Large intestine (tissue), 3 donors: ENCODE data around the gene CASKIN1. TPM values are rescaled to one million over a fixed set of nuclear protein-coding genes. Genes with fewer than 3 reads are reported as not detected.

Source experiments
- DNase-seq, 2 donors: peaks; one replicate each; pipeline versions ENCODE4 v3.0.0 to v3.0.0-alpha.2; 2013
- H3K27ac ChIP-seq: one replicate; pipeline ENCODE4 v1.5.1; 2013; ENCODE audit warnings: low read length
- H3K27me3 ChIP-seq: 2 replicates; pipeline ENCODE4 v1.6.1; 2013; ENCODE audit warnings: low read length; ENCODE audit not compliant: control insufficient read depth, insufficient read depth
- H3K36me3 ChIP-seq: 2 replicates; pipeline ENCODE4 v1.6.1; 2013; ENCODE audit warnings: low read length; ENCODE audit not compliant: control insufficient read depth, insufficient read depth
- H3K4me1 ChIP-seq: one replicate; pipeline ENCODE4 v1.6.1; 2013; ENCODE audit warnings: low read length; ENCODE audit not compliant: control insufficient read depth, insufficient read depth
- H3K4me3 ChIP-seq: one replicate; pipeline ENCODE4 v1.5.1; 2013; ENCODE audit warnings: low read length
- H3K9me3 ChIP-seq: one replicate; pipeline ENCODE4 v1.6.1; 2013; ENCODE audit warnings: mild to moderate bottlenecking, low read depth, low read length, moderate library complexity; ENCODE audit not compliant: control insufficient read depth
- WGBS: methylation state at CpG from one replicate; pipeline ENCODE4 v1.1.5; 2013; ENCODE audit warnings: low lambda C conversion rate; ENCODE audit not compliant: insufficient coverage; 5-methylcytosine and 5-hydroxymethylcytosine counted together
- polyA plus RNA-seq: library from polyadenylated mRNA; unstranded; fragments of 120-200 nt; gene quantifications from one replicate; pipeline ENCODE4 v1.2.1, GENCODE V29; 2013

Gene CASKIN1
- polyA plus RNA-seq, 1 donor: 0.96 TPM

DNA sequence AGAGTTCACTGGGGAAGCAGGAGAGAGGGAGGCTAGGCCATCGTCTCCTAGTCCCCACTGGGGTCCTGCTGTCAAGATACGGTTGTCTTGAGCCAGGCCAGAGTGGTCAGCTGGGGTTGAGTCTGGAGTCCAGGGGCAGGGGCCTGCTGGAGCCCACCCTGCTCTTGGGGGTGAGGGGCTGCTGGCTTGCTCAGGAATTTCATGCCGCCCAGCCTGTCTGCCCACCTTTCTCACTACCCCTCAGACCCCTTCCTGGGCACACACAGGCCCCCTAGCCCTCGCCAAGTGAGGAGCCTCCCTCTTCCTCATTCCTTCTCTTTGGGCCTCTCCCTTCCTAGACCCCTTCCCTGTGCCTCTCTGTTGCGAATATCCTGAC, 39.6 kb downstream of the CASKIN1 start:
- Histone ChIP-seq H3K4me3 (peak overlapping the region; percentile 90), H3K27ac (peak overlapping the region; percentile 47), H3K9me3 (no peaks in the 10 kb centered on the region), H3K36me3 (peaks cover 5% of the 10 kb centered on the region), H3K4me1 (peaks cover 68% of the 10 kb centered on the region), H3K27me3 (no peaks in the 10 kb centered on the region)
- no CpG with 5 or more reads among the region's 5 CpGs for WGBS
- no peak for DNase-seq

DNA sequence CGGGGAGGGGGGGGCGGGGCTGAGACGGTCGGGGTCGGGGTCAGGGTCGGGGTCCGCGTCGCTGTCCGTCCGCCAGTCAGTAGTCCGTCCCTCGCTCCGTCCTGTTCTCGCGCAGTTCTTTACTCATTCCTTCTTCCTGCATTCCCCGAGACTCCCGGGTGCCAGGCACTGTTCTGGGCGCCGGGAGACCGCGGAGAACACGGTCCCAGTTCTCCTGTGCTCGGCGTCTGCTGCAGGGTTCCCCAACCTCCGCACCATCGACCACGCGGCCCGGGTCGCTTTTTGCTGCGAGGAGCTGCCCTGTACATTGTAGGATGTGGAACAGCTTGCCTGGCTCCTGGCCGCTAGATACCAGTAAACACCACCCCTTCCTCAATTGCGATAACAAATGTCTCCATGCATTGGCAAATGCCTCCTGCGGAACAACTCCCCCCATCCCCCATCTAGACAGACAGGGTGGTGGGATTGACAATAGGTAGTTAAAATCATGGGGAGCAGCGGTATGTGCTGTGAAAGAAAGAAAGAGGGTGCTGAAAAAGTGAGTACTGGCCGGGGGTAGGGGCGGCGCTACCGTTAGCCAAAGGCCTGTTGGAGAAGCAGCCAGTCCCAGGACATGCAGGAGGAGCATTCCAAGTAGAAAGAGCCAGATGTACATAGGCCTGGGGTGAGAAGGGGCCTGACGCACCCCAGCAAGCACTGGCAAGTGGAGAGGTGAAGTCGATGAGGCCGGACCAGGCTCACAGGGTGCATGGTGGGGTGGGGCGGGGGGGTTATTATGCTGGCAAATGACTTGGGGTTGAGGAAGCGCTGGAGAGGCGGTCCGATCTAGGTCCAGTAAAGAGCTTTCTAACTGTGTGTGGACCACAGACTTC, 40.2 kb downstream of the CASKIN1 start:
- Histone ChIP-seq H3K27me3 (no peaks in the 10 kb centered on the region), H3K27ac (peak overlapping the region; percentile 63), H3K4me1 (peaks cover 68% of the 10 kb centered on the region), H3K4me3 (peak overlapping the region; percentile 90), H3K9me3 (no peaks in the 10 kb centered on the region), H3K36me3 (peaks cover 11% of the 10 kb centered on the region)
- DNase-seq: peak in 1 of 2 donors; percentile 47
- no CpG with 5 or more reads among the region's 47 CpGs for WGBS

DNA sequence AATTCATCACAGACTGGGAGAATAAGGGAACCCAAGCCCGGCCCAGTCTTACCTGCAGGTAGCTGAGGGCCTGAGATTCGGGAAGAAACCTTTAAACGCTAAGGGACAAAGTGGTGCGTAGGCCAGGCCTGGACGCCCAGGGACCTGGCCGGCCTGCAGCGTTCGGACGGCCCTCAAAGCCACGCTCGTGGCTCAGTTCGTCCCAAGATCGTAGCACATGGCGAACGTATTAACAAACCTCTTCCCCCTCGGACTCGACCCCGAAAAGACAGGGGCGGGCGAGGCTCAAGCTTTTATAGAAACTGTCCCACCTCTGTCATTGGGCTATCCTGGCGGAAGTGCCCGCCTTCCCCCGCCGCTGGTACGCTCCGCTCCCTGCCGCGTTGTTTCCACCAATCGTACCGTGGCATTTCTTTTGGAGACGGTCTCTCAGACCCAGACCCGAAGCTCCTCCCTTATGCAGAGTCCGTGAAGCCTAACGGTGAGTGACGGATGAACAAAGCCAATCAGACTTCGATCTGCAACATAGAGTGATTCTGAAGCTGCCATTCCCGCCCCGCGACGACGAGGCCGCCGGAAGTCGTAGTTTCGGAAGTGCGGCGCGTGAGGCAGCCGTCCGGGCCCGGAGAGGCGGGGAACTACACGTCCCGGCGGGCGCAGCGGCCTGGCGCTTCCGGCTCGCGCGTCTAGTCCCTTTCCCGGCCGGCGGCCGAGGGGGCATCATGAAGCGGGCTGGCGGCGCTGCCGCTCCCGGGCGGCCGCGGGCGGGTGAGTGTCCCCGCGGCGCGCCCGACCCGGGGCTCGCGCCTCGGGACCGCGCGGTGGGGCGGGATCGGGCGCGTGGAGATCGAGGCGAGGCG, 41.1 kb downstream of the CASKIN1 start, which contains the start of gene TRAF7:
TRAF7 (plus strand) TSS at position 692 of the 860 bp plus-strand sequence. CDS start 8,139 bp downstream, outside the sequence.
- Histone ChIP-seq H3K27me3 (no peaks in the 10 kb centered on the region), H3K4me1 (peaks cover 70% of the 10 kb centered on the region), H3K36me3 (peaks cover 14% of the 10 kb centered on the region), H3K27ac (peak within 1 kb of the TSS; percentile 95), H3K4me3 (peak within 1 kb of the TSS; percentile 90), H3K9me3 (no peaks in the 10 kb centered on the region)
- WGBS: no CpG with 5 or more reads among the region's 94 CpGs
- peak; percentile 100 for DNase-seq

DNA sequence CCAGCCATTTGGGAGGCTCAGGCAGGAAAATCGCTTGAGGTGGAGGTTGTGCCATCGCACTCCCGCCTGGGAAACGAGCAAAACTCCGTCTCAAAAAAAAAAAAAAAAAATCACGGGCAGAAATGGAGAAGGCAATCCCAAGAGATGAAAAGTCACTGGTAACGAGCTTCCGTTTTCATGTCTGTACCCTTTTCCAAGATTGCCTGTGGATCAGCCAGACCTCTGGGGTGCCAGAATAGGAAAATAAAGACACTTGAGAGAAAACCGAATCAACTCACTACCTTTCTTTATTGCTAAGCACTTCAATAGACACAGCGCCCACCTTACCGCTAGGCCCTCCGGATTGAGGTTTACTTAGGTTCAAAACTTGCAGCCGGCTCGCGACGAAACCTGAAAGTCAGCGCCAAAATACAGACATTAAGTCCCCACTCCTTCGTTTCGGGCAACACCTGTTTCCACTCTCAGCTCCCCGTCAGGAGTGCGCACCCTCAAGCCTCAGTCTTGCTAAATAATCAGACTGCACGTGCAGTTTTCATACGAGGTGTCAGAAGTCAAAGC, 41.8 kb downstream of the CASKIN1 start:
- H3K27ac ChIP-seq: peak overlapping the region; percentile 95
- DNase-seq: no peak
- H3K4me1 ChIP-seq: peaks cover 70% of the 10 kb centered on the region
- H3K36me3 ChIP-seq: peaks cover 14% of the 10 kb centered on the region
- H3K27me3 ChIP-seq: no peaks in the 10 kb centered on the region
- peak overlapping the region; percentile 84 for H3K4me3 ChIP-seq
- no peaks in the 10 kb centered on the region for H3K9me3 ChIP-seq
- no CpG with 5 or more reads among the region's 23 CpGs for WGBS

DNA sequence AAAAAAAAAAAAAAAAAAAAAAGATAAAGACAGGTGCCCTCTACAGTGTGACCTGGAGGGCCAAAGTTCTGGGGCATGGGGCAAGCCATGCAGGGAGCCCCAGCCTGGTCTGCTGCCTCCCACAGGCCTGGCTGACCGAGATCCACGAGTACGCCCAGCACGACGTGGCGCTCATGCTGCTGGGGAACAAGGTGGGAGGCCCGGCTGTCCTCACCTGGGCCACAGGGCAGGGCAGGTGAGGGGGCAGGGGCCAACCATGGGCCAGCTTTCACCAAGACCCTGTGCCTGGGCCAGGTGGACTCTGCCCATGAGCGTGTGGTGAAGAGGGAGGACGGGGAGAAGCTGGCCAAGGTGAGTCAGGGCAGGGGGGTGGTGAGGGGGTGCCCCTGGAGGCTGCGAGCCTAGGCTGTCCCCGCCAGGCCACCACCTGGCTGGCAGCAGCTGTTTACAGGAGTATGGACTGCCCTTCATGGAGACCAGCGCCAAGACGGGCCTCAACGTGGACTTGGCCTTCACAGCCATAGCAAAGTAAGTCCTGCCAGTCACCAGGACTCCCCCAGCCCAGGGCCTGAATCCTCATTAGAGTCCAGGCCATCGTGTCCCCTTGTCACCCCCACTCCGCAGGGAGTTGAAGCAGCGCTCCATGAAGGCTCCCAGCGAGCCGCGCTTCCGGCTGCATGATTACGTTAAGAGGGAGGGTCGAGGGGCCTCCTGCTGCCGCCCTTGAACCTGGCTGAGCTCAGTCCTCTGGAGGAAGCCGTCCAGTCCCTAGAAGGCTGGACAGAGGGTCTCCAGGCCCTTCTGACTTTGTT, 43.5 kb downstream of the CASKIN1 start:
- H3K36me3 ChIP-seq: peaks cover 14% of the 10 kb centered on the region
- no peaks in the 10 kb centered on the region for H3K9me3 ChIP-seq
- no peaks in the 10 kb centered on the region for H3K27me3 ChIP-seq
- H3K27ac ChIP-seq: peak overlapping the region; percentile 95
- no CpG with 5 or more reads among the region's 25 CpGs for WGBS
- peaks cover 64% of the 10 kb centered on the region for H3K4me1 ChIP-seq
- DNase-seq: peak; percentile 70 to 88
- peak overlapping the region; percentile 84 for H3K4me3 ChIP-seq

DNA sequence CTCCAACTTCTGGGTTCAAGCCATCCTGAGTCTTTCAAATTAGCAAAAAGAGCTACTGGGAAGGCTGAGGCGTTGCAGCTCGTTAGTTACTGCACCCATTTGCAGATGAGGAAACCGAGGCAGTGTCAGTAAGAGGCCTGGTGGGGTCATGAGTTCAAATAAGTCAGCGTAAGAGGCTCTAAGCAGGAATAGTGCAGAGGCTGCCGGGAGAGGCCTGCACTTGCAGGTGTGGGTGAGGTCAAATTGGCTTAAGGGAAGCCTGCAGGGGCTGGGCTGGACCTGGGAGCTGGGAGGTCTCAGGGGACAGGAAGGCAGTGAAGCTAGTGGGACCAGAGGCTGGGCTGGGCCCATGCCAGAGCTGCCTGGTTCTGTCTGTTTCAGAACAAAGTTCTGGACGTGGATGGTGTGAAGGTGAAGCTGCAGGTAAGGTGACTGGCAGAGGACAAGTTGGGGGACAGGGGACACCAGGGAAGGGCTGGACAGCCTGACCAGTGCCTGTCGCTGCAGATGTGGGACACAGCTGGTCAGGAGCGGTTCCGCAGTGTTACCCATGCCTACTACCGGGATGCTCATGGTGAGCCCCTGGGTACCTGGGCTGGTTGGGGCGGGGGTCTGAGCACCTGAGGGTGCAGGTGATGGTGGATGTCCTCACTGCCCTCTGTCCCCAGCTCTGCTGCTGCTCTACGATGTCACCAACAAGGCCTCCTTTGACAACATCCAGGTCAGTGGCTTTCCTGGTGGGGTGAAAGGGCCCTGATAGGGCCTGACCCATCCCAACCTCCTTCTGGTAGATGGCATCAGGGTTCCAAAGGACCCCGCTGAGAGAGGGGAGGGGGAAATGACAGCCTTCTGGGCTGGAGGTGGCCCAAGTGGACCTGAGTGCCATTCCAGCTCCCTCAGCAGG, 45.0 kb downstream of the CASKIN1 start:
- 60% methylated on average over 2 of the region's 13 CpGs for WGBS
- peaks cover 53% of the 10 kb centered on the region for H3K4me1 ChIP-seq
- H3K27me3 ChIP-seq: no peaks in the 10 kb centered on the region
- no peaks in the 10 kb centered on the region for H3K9me3 ChIP-seq
- no peak overlapping the region for H3K27ac ChIP-seq
- H3K4me3 ChIP-seq: no peak overlapping the region
- peaks cover 14% of the 10 kb centered on the region for H3K36me3 ChIP-seq
- DNase-seq: no peak

DNA sequence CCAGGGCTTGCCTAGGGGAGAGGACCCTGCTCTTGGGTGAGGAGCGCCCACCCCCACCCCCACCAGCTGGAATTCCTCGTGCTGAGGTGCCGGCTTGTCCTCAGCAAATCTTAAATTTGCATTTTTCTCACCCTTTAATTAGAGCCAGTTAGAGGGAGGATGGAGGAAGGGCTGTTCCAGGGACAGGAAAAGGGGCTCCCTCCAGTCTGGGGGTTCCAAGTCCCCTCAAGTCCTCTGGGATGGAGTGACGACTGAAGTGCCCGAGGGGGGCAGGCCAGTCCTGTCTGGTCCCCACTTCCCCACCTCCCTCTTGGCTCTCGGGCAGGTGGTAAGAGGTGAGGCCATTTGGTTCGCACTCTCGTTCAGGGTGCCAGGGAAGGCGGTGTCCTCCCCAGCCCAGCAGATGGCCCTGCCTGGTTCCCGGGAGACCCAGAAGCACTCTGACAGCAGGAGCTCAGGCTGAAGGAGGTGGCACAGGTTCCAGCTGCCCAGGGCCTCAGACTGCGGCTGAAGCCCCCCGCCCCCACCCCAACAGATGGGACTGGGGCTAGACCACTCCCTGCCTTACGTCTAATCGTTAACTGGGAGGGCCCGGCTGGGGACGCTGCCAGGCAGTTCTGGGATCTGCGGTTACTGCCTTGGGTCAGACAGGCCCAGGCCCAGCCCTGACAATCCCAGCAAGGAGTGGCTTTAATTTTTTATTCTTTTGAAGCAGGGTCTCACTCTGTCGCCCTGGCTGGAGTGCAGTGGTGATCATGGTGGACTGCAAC, 45.8 kb downstream of the CASKIN1 start:
- Histone ChIP-seq H3K4me3 (no peak overlapping the region), H3K4me1 (peaks cover 53% of the 10 kb centered on the region), H3K9me3 (no peaks in the 10 kb centered on the region), H3K27me3 (no peaks in the 10 kb centered on the region), H3K27ac (no peak overlapping the region), H3K36me3 (peaks cover 14% of the 10 kb centered on the region)
- WGBS: no CpG with 5 or more reads among the region's 18 CpGs
- DNase-seq: peak in 1 of 2 donors; percentile 61

DNA sequence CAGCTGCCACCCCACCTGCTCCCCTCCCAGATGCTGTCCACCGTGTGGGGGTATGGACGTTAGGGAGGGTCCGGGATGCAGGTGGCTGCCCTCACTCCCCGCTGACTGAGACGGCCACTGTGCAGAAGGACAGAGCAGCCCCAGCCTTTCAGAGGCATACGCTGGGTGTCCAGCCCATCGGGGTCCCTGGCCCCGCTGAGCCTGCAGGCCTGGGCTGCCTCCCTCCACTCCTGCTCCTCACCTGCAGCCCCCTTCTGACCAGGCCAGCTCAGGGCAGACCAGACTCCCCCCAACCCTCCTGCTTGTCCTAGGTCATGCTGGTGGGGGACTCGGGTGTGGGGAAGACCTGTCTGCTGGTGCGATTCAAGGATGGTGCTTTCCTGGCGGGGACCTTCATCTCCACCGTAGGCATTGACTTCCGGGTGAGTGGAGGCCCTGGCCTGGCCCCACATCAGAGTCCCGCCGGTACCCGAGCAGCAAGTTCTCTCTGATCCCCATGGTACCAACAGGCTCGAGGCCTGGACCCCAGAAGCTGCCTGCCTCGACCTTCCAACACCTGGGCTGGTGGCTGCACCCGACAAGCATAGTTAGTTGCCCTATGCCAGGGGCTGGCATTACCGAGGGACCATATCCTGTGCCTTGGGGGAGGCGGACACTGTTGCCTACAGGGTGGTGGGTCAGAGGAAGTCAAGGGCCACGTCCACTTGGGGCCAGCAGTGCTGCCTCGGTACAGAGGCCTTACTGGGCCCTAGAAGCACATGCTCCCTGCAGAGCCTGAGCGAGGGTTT, 46.6 kb downstream of the CASKIN1 start:
- Histone ChIP-seq H3K27me3 (no peaks in the 10 kb centered on the region), H3K4me3 (peak overlapping the region; percentile 28), H3K4me1 (peaks cover 53% of the 10 kb centered on the region), H3K36me3 (peaks cover 14% of the 10 kb centered on the region), H3K9me3 (no peaks in the 10 kb centered on the region), H3K27ac (no peak overlapping the region)
- WGBS: no CpG with 5 or more reads among the region's 24 CpGs
- DNase-seq: no peak
